ENCODE results near the gene CCL8. TPM values are rescaled to one million over a fixed set of nuclear protein-coding genes. Genes with fewer than 3 reads are reported as not detected.

The CCL8 gene
- polyA plus RNA-seq, 4 donors = 0.30 to 10.5 (median 0.56) TPM

- no peaks in the 10 kb centered on the region for H3K36me3 ChIP-seq (ENCODE audit: control insufficient read depth in 3 of 3, insufficient read depth in 2 of 3, low read depth in 1 of 3, low read length in 3 of 3)
- WGBS, 3 donors = 83 to 90% (median 84%) methylated on average over 6 of the region's 6 CpGs
- no peak for FAIRE-seq
Measured at GRCh38 chr17:34291721-34292348, 27.4 kb upstream of the CCL8 start.

GRCh38 chr17:34299027-34299426 is 20.2 kb upstream of the CCL8 start:
- FAIRE-seq = no peak
- WGBS, 3 donors = 88 to 93% (median 89%) methylated on average over 2 of the region's 2 CpGs
- no peak for DNase-seq
- Histone ChIP-seq H3K27ac (ENCODE audit: low read depth in 1 of 3, low read length in 2 of 3) (no peak overlapping the region), H3K4me1 (ENCODE audit: control insufficient read depth in 3 of 3, insufficient read depth in 2 of 3, low read depth in 1 of 3, low read length in 2 of 3) (no peaks in the 10 kb centered on the region), H3K9me3 (ENCODE audit: control insufficient read depth in 2 of 2, insufficient read depth in 1 of 2, low read depth in 1 of 2, low read length in 1 of 2) (no peaks in the 10 kb centered on the region), H3K4me3 (ENCODE audit: low read depth in 1 of 3, low read length in 3 of 3) (no peak overlapping the region), H3K36me3 (ENCODE audit: control insufficient read depth in 3 of 3, insufficient read depth in 2 of 3, low read depth in 1 of 3, low read length in 3 of 3) (no peaks in the 10 kb centered on the region), H3K27me3 (ENCODE audit: control insufficient read depth in 3 of 3, insufficient read depth in 3 of 3, low read length in 3 of 3) (no peaks in the 10 kb centered on the region)

More at GRCh38 chr17:34291721-34292348, 27.4 kb upstream of the CCL8 start:
- DNase-seq = no peak
- Histone ChIP-seq H3K4me1 (ENCODE audit: control insufficient read depth in 3 of 3, insufficient read depth in 2 of 3, low read depth in 1 of 3, low read length in 2 of 3) (no peaks in the 10 kb centered on the region), H3K27ac (ENCODE audit: low read depth in 1 of 3, low read length in 2 of 3) (no peak overlapping the region), H3K9me3 (ENCODE audit: control insufficient read depth in 2 of 2, insufficient read depth in 1 of 2, low read depth in 1 of 2, low read length in 1 of 2) (no peaks in the 10 kb centered on the region), H3K27me3 (ENCODE audit: control insufficient read depth in 3 of 3, insufficient read depth in 3 of 3, low read length in 3 of 3) (peaks cover 0 to 2% (median 0%) of the 10 kb centered on the region in 3 donors), H3K4me3 (ENCODE audit: low read depth in 1 of 3, low read length in 3 of 3) (no peak overlapping the region)

GRCh38 chr17:34299956-34300577 is 19.2 kb upstream of the CCL8 start:
- 68 to 77% (median 72%) methylated on average over 3 of the region's 3 CpGs for WGBS, 3 donors
- DNase-seq (no peak), FAIRE-seq (no peak)
- H3K4me3 ChIP-seq (ENCODE audit: low read depth in 1 of 3, low read length in 3 of 3) = no peak overlapping the region
- H3K36me3 ChIP-seq (ENCODE audit: control insufficient read depth in 3 of 3, insufficient read depth in 2 of 3, low read depth in 1 of 3, low read length in 3 of 3) = no peaks in the 10 kb centered on the region
- H3K9me3 ChIP-seq (ENCODE audit: control insufficient read depth in 2 of 2, insufficient read depth in 1 of 2, low read depth in 1 of 2, low read length in 1 of 2) = no peaks in the 10 kb centered on the region
- no peaks in the 10 kb centered on the region for H3K27me3 ChIP-seq (ENCODE audit: control insufficient read depth in 3 of 3, insufficient read depth in 3 of 3, low read length in 3 of 3)
- no peaks in the 10 kb centered on the region for H3K4me1 ChIP-seq (ENCODE audit: control insufficient read depth in 3 of 3, insufficient read depth in 2 of 3, low read depth in 1 of 3, low read length in 2 of 3)
- no peak overlapping the region for H3K27ac ChIP-seq (ENCODE audit: low read depth in 1 of 3, low read length in 2 of 3)

DNA sequence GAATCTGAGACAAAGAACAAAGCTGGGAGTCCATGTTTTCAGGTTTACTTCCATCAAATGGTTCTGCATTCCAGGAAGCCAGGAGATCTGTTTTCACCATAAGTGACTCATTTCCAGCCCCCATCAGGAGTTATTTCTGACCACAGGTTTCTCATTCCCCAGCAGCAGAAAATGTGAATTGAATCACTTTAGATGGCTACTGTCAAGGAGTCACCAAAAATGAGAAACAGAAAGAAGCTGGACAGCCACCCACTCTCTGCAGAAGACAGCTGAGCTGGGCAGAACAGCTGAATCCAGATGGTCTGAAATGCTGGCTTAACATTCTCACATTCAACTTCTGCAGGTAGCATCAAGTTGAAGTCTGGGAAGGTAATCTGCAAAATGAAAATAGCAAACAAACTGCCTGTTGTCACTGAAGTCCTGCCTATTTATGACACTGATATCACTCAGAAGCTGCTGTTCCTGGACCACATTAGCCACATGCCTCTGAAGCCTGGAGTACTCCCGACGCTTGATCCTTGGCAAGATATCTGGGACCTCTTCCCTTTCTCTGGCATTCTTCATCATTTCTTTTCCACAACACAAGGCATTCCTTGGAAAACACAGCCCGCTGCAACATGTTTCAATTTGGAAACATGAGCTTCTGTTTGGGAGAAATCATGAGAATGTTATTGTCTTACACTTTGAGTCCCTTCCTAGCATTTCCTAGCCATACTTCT is 18.4 kb upstream of the CCL8 start:
- DNase-seq (no peak), FAIRE-seq (no peak)
- H3K27ac ChIP-seq (ENCODE audit: low read depth in 1 of 3, low read length in 2 of 3) = no peak overlapping the region
- no peaks in the 10 kb centered on the region for H3K27me3 ChIP-seq (ENCODE audit: control insufficient read depth in 3 of 3, insufficient read depth in 3 of 3, low read length in 3 of 3)
- 67 to 87% (median 76%) methylated on average over 3 of the region's 3 CpGs for WGBS, 3 donors
- no peaks in the 10 kb centered on the region for H3K9me3 ChIP-seq (ENCODE audit: control insufficient read depth in 2 of 2, insufficient read depth in 1 of 2, low read depth in 1 of 2, low read length in 1 of 2)
- H3K4me3 ChIP-seq (ENCODE audit: low read depth in 1 of 3, low read length in 3 of 3) = no peak overlapping the region
- H3K4me1 ChIP-seq (ENCODE audit: control insufficient read depth in 3 of 3, insufficient read depth in 2 of 3, low read depth in 1 of 3, low read length in 2 of 3) = no peaks in the 10 kb centered on the region
- no peaks in the 10 kb centered on the region for H3K36me3 ChIP-seq (ENCODE audit: control insufficient read depth in 3 of 3, insufficient read depth in 2 of 3, low read depth in 1 of 3, low read length in 3 of 3)

DNA sequence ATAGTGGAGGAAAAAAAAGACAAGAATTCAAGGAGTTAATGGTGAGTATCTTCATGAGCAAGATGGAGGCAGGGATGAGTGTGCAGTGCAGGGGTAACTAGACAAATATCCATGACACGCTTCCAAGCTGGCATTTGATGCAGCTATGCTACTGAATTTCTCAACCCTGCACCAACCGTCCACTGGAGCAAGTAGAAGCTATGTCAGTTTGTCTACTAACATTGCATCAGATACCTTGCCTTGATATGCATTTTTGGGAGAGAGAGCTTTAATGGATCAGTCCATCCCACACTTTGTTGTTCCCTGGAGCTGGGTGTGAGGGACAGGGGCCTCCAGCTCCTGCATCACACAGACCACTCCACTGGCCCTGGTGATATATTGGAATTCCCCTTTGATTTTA is 17.2 kb upstream of the CCL8 start:
- DNase-seq (no peak), FAIRE-seq (no peak)
- no peak overlapping the region for H3K4me3 ChIP-seq (ENCODE audit: low read depth in 1 of 3, low read length in 3 of 3)
- no peaks in the 10 kb centered on the region for H3K9me3 ChIP-seq (ENCODE audit: control insufficient read depth in 2 of 2, insufficient read depth in 1 of 2, low read depth in 1 of 2, low read length in 1 of 2)
- WGBS, 3 donors = 61 to 97% (median 80%) methylated on average over 2 of the region's 2 CpGs
- H3K4me1 ChIP-seq (ENCODE audit: control insufficient read depth in 3 of 3, insufficient read depth in 2 of 3, low read depth in 1 of 3, low read length in 2 of 3) = no peaks in the 10 kb centered on the region
- H3K27ac ChIP-seq (ENCODE audit: low read depth in 1 of 3, low read length in 2 of 3) = no peak overlapping the region
- H3K27me3 ChIP-seq (ENCODE audit: control insufficient read depth in 3 of 3, insufficient read depth in 3 of 3, low read length in 3 of 3) = no peaks in the 10 kb centered on the region
- no peaks in the 10 kb centered on the region for H3K36me3 ChIP-seq (ENCODE audit: control insufficient read depth in 3 of 3, insufficient read depth in 2 of 3, low read depth in 1 of 3, low read length in 3 of 3)

DNA sequence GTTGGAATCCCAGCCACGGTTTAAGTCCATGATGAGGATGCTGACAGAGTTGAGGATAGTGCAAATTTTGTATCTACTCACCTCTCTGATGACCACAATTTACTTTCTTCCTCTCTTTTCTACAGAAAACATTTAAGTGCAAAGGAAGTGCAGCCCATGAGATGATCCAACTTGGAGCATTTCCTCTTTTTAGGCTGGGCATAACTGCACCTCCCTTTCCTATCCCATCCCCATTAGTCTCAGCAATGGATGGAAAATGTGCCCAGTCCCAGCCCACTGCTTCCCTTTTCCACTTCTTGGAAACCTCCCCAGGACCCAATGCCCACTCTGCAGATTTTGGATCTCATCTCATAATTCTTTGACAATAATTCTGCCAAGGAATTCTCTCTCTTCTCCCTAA is 16.6 kb upstream of the CCL8 start:
- DNase-seq = no peak
- H3K27me3 ChIP-seq (ENCODE audit: control insufficient read depth in 3 of 3, insufficient read depth in 3 of 3, low read length in 3 of 3) = no peaks in the 10 kb centered on the region
- H3K9me3 ChIP-seq (ENCODE audit: control insufficient read depth in 2 of 2, insufficient read depth in 1 of 2, low read depth in 1 of 2, low read length in 1 of 2) = no peaks in the 10 kb centered on the region
- no peaks in the 10 kb centered on the region for H3K36me3 ChIP-seq (ENCODE audit: control insufficient read depth in 3 of 3, insufficient read depth in 2 of 3, low read depth in 1 of 3, low read length in 3 of 3)
- WGBS, 3 donors = 73 to 86% (median 84%) methylated on average over 1 of the region's 1 CpG
- no peak overlapping the region for H3K4me3 ChIP-seq (ENCODE audit: low read depth in 1 of 3, low read length in 3 of 3)
- FAIRE-seq = no peak
- H3K27ac ChIP-seq (ENCODE audit: low read depth in 1 of 3, low read length in 2 of 3) = no peak overlapping the region
- no peaks in the 10 kb centered on the region for H3K4me1 ChIP-seq (ENCODE audit: control insufficient read depth in 3 of 3, insufficient read depth in 2 of 3, low read depth in 1 of 3, low read length in 2 of 3)

DNA sequence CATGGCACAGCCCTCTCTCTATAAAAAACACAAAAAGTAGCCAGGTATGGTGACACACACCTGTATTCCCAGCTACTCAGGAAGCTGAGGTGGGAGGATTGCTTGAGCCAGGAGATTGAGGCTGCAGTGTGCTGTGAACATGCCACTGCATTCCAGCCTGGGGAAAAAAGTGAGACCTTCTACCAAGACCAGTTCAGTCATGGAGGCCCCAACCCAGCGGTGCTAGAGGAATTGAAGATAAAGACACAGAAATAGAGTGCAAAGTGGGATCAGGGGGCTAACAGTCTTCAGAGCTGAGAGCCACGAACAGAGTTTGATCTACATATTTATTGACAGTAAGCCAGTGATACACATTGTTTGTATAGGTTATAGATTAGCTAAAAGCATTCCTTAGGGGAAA is 15.6 kb upstream of the CCL8 start:
- FAIRE-seq = no peak
- no peak for DNase-seq
- Histone ChIP-seq H3K9me3 (ENCODE audit: control insufficient read depth in 2 of 2, insufficient read depth in 1 of 2, low read depth in 1 of 2, low read length in 1 of 2) (no peaks in the 10 kb centered on the region), H3K27ac (ENCODE audit: low read depth in 1 of 3, low read length in 2 of 3) (no peak overlapping the region), H3K4me3 (ENCODE audit: low read depth in 1 of 3, low read length in 3 of 3) (no peak overlapping the region), H3K4me1 (ENCODE audit: control insufficient read depth in 3 of 3, insufficient read depth in 2 of 3, low read depth in 1 of 3, low read length in 2 of 3) (no peaks in the 10 kb centered on the region), H3K36me3 (ENCODE audit: control insufficient read depth in 3 of 3, insufficient read depth in 2 of 3, low read depth in 1 of 3, low read length in 3 of 3) (no peaks in the 10 kb centered on the region), H3K27me3 (ENCODE audit: control insufficient read depth in 3 of 3, insufficient read depth in 3 of 3, low read length in 3 of 3) (no peaks in the 10 kb centered on the region)
- 76 to 79% (median 77%) methylated on average over 2 of the region's 2 CpGs for WGBS, 3 donors

- H3K9me3 ChIP-seq (ENCODE audit: control insufficient read depth in 2 of 2, insufficient read depth in 1 of 2, low read depth in 1 of 2, low read length in 1 of 2) = no peaks in the 10 kb centered on the region
- 88 to 94% (median 90%) methylated on average over 4 of the region's 4 CpGs for WGBS, 3 donors
- no peaks in the 10 kb centered on the region for H3K27me3 ChIP-seq (ENCODE audit: control insufficient read depth in 3 of 3, insufficient read depth in 3 of 3, low read length in 3 of 3)
- H3K4me3 ChIP-seq (ENCODE audit: low read depth in 1 of 3, low read length in 3 of 3) = no peak overlapping the region
- no peaks in the 10 kb centered on the region for H3K36me3 ChIP-seq (ENCODE audit: control insufficient read depth in 3 of 3, insufficient read depth in 2 of 3, low read depth in 1 of 3, low read length in 3 of 3)
- H3K27ac ChIP-seq (ENCODE audit: low read depth in 1 of 3, low read length in 2 of 3) = no peak overlapping the region
- no peak for DNase-seq
- no peak for FAIRE-seq
- H3K4me1 ChIP-seq (ENCODE audit: control insufficient read depth in 3 of 3, insufficient read depth in 2 of 3, low read depth in 1 of 3, low read length in 2 of 3) = no peaks in the 10 kb centered on the region
Measured at GRCh38 chr17:34305061-34305460, 14.2 kb upstream of the CCL8 start.
